GM13976 (cell line): ENCODE measurements around the gene RBM47.

ENCODE experiments used
- DNase-seq: peaks from one replicate; pipeline ENCODE4 v3.0.0; 2012; ENCODE audit warnings: low spot score
- CTCF ChIP-seq: IDR thresholded peaks from 2 replicates; pipeline ENCODE4 v1.5.1; 2012; ENCODE audit warnings: borderline replicate concordance, mild to moderate bottlenecking; ENCODE audit not compliant: insufficient read depth; ENCODE audit errors: extremely low read depth, missing control alignments, control extremely low read depth
- in situ Hi-C: fragments of 300-500 bp; cut with MboI; formaldehyde crosslinking; loops from one replicate; pipeline ENCODE4 v1.12.0; 2022; ENCODE audit warnings: low sequenced_read_pairs, mixed read lengths, inconsistent platforms; ENCODE audit not compliant: unreplicated experiment

Gene RBM47

GRCh38 chr4:40461879-40462278 is 167.8 kb downstream of the RBM47 start:
- TF ChIP-seq CTCF: no peak
- DNase-seq: no peak
- in situ Hi-C loops: no loop called here

- DNase-seq: no peak
- TF ChIP-seq CTCF: no peak
- in situ Hi-C loops: no loop called here
These were observed 168.6 kb downstream of the RBM47 start for GRCh38 chr4:40461062-40461461.

- no peak for DNase-seq
- in situ Hi-C loops: no loop called here
- TF ChIP-seq CTCF: no peak
These were observed 171.0 kb downstream of the RBM47 start for GRCh38 chr4:40458683-40459082.

GRCh38 chr4:40458109-40458508 is 171.6 kb downstream of the RBM47 start:
- no peak for DNase-seq
- no peak for TF ChIP-seq CTCF
- in situ Hi-C loops: no loop called here

- TF ChIP-seq CTCF: no peak
- no peak for DNase-seq
- in situ Hi-C loops: no loop called here
These were observed 174.2 kb downstream of the RBM47 start for GRCh38 chr4:40455340-40455902.

- TF ChIP-seq CTCF: no peak
- in situ Hi-C loops: no loop called here
- DNase-seq: no peak
These were observed 174.8 kb downstream of the RBM47 start for GRCh38 chr4:40454816-40455215.

GRCh38 chr4:40453912-40454311 is 175.8 kb downstream of the RBM47 start:
- no peak for TF ChIP-seq CTCF
- in situ Hi-C loops: no loop called here
- no peak for DNase-seq
